KMS-11 (cell line): ENCODE results near the gene ZNF80.

Source experiments
- H2AFZ ChIP-seq: fragments of 200-600 bp; sonication (generic); 2 replicates; pipeline ENCODE4 v1.6.1; 2016; ENCODE audit warnings: antibody characterized with exemption, mixed run types, low read depth
- H3K27ac ChIP-seq: fragments of 200-600 bp; sonication (generic); 2 replicates; pipeline ENCODE4 v1.6.1; 2016; ENCODE audit warnings: mild to moderate bottlenecking, mixed run types
- H3K27me3 ChIP-seq: fragments of 200-600 bp; sonication (generic); 2 replicates; pipeline ENCODE4 v1.6.1; 2017; ENCODE audit warnings: mild to moderate bottlenecking, low read depth, mixed run types, moderate library complexity; ENCODE audit not compliant: insufficient read depth
- H3K36me3 ChIP-seq: fragments of 200-600 bp; sonication (generic); 2 replicates; pipeline ENCODE4 v1.6.1; 2017; ENCODE audit warnings: mild to moderate bottlenecking, mixed run types; ENCODE audit not compliant: insufficient read depth
- H3K4me1 ChIP-seq: fragments of 200-600 bp; sonication (generic); 2 replicates; pipeline ENCODE4 v1.6.1; 2016; ENCODE audit warnings: mild to moderate bottlenecking, low read depth, mixed run types; ENCODE audit not compliant: poor library complexity, severe bottlenecking
- H3K4me2 ChIP-seq: fragments of 200-600 bp; sonication (generic); 2 replicates; pipeline ENCODE4 v1.7.0; 2016; ENCODE audit warnings: mild to moderate bottlenecking, mixed run types
- H3K4me3 ChIP-seq: fragments of 200-600 bp; sonication (generic); IDR thresholded peaks from 2 replicates; pipeline ENCODE4 v1.6.1; 2017; ENCODE audit warnings: low read depth, low read length, mixed read lengths; ENCODE audit not compliant: insufficient read depth
- H3K79me2 ChIP-seq: fragments of 200-600 bp; sonication (generic); 2 replicates; pipeline ENCODE4 v1.6.1; 2016; ENCODE audit warnings: low read depth, mixed run types; ENCODE audit not compliant: insufficient read depth
- H3K9ac ChIP-seq: fragments of 200-600 bp; sonication (generic); 2 replicates; pipeline ENCODE4 v1.6.1; 2016; ENCODE audit warnings: mild to moderate bottlenecking, mixed run types
- H4K20me1 ChIP-seq: fragments of 200-600 bp; sonication (generic); 2 replicates; pipeline ENCODE4 v1.6.1; 2016; ENCODE audit warnings: mild to moderate bottlenecking, mixed run types; ENCODE audit not compliant: insufficient read depth
- CTCF ChIP-seq: fragments of 200-600 bp; sonication (generic); conservative IDR thresholded peaks from 2 replicates; pipeline ENCODE4 v1.6.1; 2017; ENCODE audit warnings: low read depth, mild to moderate bottlenecking, antibody characterized with exemption, low read length, moderate library complexity, mixed read lengths

ZNF80 gene

GRCh38 chr3:114217266-114217665 lies 20.1 kb downstream of the ZNF80 start:
- Histone ChIP-seq H3K4me1 (no peaks in the 10 kb centered on the region), H3K79me2 (no peaks in the 10 kb centered on the region), H2AFZ (no peak overlapping the region), H3K27me3 (no peaks in the 10 kb centered on the region), H3K27ac (no peak overlapping the region), H3K36me3 (no peaks in the 10 kb centered on the region), H3K9ac (no peak overlapping the region), H3K4me2 (no peak overlapping the region), H3K4me3 (no peak overlapping the region), H4K20me1 (no peaks in the 10 kb centered on the region)
- TF ChIP-seq CTCF = no peak

- H3K36me3 ChIP-seq = no peaks in the 10 kb centered on the region
- no peak overlapping the region for H3K9ac ChIP-seq
- no peak overlapping the region for H3K4me2 ChIP-seq
- TF ChIP-seq CTCF = no peak
- no peaks in the 10 kb centered on the region for H4K20me1 ChIP-seq
- H3K79me2 ChIP-seq = no peaks in the 10 kb centered on the region
- no peak overlapping the region for H2AFZ ChIP-seq
- no peak overlapping the region for H3K4me3 ChIP-seq
- H3K27ac ChIP-seq = no peak overlapping the region
- no peaks in the 10 kb centered on the region for H3K27me3 ChIP-seq
- no peaks in the 10 kb centered on the region for H3K4me1 ChIP-seq
Measured at GRCh38 chr3:114216186-114216970, 21.0 kb downstream of the ZNF80 start.

GRCh38 chr3:114214542-114215341 lies 22.6 kb downstream of the ZNF80 start:
- Histone ChIP-seq H2AFZ (no peak overlapping the region), H3K9ac (no peak overlapping the region), H3K4me2 (no peak overlapping the region)

More at GRCh38 chr3:114214542-114215341, 22.6 kb downstream of the ZNF80 start:
- Histone ChIP-seq H4K20me1 (no peaks in the 10 kb centered on the region), H3K27ac (no peak overlapping the region), H3K79me2 (no peaks in the 10 kb centered on the region), H3K4me3 (no peak overlapping the region), H3K4me1 (no peaks in the 10 kb centered on the region), H3K27me3 (no peaks in the 10 kb centered on the region), H3K36me3 (no peaks in the 10 kb centered on the region)
- TF ChIP-seq CTCF = no peak
